ENCODE measurements around the gene ZC3H10. TPM values are rescaled to one million over a fixed set of nuclear protein-coding genes. Genes with fewer than 3 reads are reported as not detected.

ZC3H10 gene
- total and polyA plus RNA-seq, 2 of the 4 experiments (the other 2 are of a cell fraction), result 1.5 to 3.6 TPM

DNA sequence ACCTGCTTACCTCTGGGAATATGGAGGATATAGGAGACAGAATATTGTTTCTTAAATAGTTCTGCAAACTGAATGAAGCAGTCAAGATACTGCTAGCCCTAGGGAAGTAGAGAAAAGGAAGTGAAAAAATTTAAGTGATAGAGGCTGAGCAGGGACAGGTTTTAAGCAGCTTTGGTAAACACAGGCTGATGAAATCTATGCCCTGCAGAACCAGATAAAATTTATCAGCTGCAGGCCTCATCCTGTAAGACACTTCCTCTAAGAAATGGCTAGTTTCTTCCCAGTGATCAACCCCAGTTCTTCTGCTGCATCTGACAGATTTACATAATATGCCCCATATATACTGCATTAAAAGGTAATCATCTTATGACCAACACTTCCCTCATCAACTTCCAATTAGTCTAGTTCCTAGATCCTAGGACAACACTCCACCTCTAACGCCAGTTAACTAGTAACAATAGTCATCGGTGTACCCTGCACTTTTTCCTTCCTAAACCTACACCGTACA, 8.7 kb downstream of the ZC3H10 start:
- peaks cover 15% of the 10 kb centered on the region for H3K36me3 ChIP-seq (ENCODE audit: control insufficient read depth, insufficient read depth, low read length)
- H2BK15ac ChIP-seq (ENCODE audit: low read depth, low read length), result peak overlapping the region; percentile 31; the same call in 1 of the 3 replicates
- CTCF ChIA-PET, result interaction anchor here (0.7 to 1.3 kb wide), 4 partner anchors 9 to 62 kb away, joined by 3 to 4 read pairs (median 4); partner anchors contain the start of genes PA2G4, SMARCC2 and ZC3H10
- H2BK20ac ChIP-seq (ENCODE audit: low read depth, low read length), result no peak overlapping the region
- no peak overlapping the region for H2AFZ ChIP-seq (replicated peaks; ENCODE audit: low read length, poor library complexity)
- POLR2A ChIA-PET (ENCODE audit: unreplicated experiment), result interaction anchor here (1.9 kb wide), 1 partner anchor 9 kb away, joined by 5 read pairs; the partner anchor contains the start of gene ZC3H10
- ATAC-seq (ENCODE audit: low read depth), result no peak
- intact Hi-C loops (cut with micrococcal nuclease) (loop anchor here (2.0 kb wide), 2 partner anchors 32 to 62 kb away; partner anchors contain the start of genes MYL6 and SMARCC2), in situ Hi-C loops (cut with MboI; ENCODE audit: low sequenced_read_pairs) (loop anchor here (5.0 kb wide), 1 partner anchor 61 kb away; the partner anchor contains the start of gene SMARCC2), dilution Hi-C loops (cut with HindIII; ENCODE audit: low sequenced_read_pairs, unreplicated experiment) (no loop called here)
- DNase-seq, result no peak
- TF ChIP-seq MXI1 (IDR thresholded peaks at IDR 0.05; ENCODE audit: borderline replicate concordance, low read depth, low read length) (no peak), MAFK (IDR thresholded peaks at IDR 0.05; ENCODE audit: low read depth, low read length) (no peak), RAD21 (IDR thresholded peaks at IDR 0.05; ENCODE audit: low read length) (no peak), RCOR1 (IDR thresholded peaks at IDR 0.05; ENCODE audit: insufficient replicate concordance, low read length) (no peak), NFE2L2 (IDR thresholded peaks at IDR 0.05; ENCODE audit: low read depth, low read length) (no peak), RFX5 (IDR thresholded peaks at IDR 0.05; ENCODE audit: low read depth, low read length) (no peak), FOS (IDR thresholded peaks at IDR 0.05; ENCODE audit: low read depth, low read length) (no peak), MAZ (IDR thresholded peaks at IDR 0.05; ENCODE audit: borderline replicate concordance, low read depth, low read length) (no peak), SMC3 (IDR thresholded peaks at IDR 0.05; ENCODE audit: low read depth, low read length) (no peak), BHLHE40 (IDR thresholded peaks at IDR 0.05; ENCODE audit: low read depth, low read length) (no peak), CEBPB (IDR thresholded peaks at IDR 0.05; ENCODE audit: low read depth, low read length) (no peak)
- TF ChIP-seq, protein P1, sequence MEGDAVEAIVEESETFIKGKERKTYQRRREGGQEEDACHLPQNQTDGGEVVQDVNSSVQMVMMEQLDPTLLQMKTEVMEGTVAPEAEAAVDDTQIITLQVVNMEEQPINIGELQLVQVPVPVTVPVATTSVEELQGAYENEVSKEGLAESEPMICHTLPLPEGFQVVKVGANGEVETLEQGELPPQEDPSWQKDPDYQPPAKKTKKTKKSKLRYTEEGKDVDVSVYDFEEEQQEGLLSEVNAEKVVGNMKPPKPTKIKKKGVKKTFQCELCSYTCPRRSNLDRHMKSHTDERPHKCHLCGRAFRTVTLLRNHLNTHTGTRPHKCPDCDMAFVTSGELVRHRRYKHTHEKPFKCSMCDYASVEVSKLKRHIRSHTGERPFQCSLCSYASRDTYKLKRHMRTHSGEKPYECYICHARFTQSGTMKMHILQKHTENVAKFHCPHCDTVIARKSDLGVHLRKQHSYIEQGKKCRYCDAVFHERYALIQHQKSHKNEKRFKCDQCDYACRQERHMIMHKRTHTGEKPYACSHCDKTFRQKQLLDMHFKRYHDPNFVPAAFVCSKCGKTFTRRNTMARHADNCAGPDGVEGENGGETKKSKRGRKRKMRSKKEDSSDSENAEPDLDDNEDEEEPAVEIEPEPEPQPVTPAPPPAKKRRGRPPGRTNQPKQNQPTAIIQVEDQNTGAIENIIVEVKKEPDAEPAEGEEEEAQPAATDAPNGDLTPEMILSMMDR (conservative IDR thresholded peaks at IDR 0.05; ENCODE audit: low read depth, low read length), result no peak
- TF ChIP-seq, protein P2, sequence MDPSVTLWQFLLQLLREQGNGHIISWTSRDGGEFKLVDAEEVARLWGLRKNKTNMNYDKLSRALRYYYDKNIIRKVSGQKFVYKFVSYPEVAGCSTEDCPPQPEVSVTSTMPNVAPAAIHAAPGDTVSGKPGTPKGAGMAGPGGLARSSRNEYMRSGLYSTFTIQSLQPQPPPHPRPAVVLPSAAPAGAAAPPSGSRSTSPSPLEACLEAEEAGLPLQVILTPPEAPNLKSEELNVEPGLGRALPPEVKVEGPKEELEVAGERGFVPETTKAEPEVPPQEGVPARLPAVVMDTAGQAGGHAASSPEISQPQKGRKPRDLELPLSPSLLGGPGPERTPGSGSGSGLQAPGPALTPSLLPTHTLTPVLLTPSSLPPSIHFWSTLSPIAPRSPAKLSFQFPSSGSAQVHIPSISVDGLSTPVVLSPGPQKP (IDR thresholded peaks at IDR 0.05; ENCODE audit: borderline replicate concordance, low read depth, low read length), result no peak
- peak overlapping the region; percentile 75 for H3K4me2 ChIP-seq (ENCODE audit: low read depth, low read length)
- 0 out of 2 replicates have a peak overlapping the region, but pooled peaks have one; percentile 20 for H3K27ac ChIP-seq (ENCODE audit: insufficient read depth, low read length)
- H3K27me3 ChIP-seq (ENCODE audit: control insufficient read depth, insufficient read depth, low read length), result no peaks in the 10 kb centered on the region
- no peaks in the 10 kb centered on the region for H3K9me3 ChIP-seq (ENCODE audit: control insufficient read depth, insufficient read depth, low read length)
- H3K9ac ChIP-seq (ENCODE audit: low read depth, low read length), result peak overlapping the region; percentile 28; the same call in 1 of the 2 replicates
- peak overlapping the region; percentile 52; the same call in 1 of the 2 replicates for H4K91ac ChIP-seq (ENCODE audit: insufficient read depth, low read depth, low read length)
- H3K9me1 ChIP-seq (ENCODE audit: insufficient read depth, low read length), result no peaks in the 10 kb centered on the region
- H3K23ac ChIP-seq (ENCODE audit: low read depth, low read length), result peak overlapping the region; percentile 60; the same call in 1 of the 2 replicates
- H4K5ac ChIP-seq (ENCODE audit: low read depth, low read length), result peak overlapping the region; percentile 39; the same call in 1 of the 2 replicates
- H2AK5ac ChIP-seq (ENCODE audit: low read depth, low read length), result peak overlapping the region; percentile 97; the same call in 1 of the 2 replicates
- H2BK120ac ChIP-seq (ENCODE audit: low read depth, low read length), result 0 out of 2 replicates have a peak overlapping the region, but pooled peaks have one; percentile 37
- no peak overlapping the region for H3K56ac ChIP-seq (ENCODE audit: extremely low read depth, insufficient read depth, low read length)
- H2AK9ac ChIP-seq (replicated peaks; ENCODE audit: low read depth, low read length, poor library complexity), result peak overlapping the region; percentile 86
- peak overlapping the region; percentile 40; the same call in 1 of the 2 replicates for H3K14ac ChIP-seq (replicated peaks; ENCODE audit: low read depth, low read length)
- no TSS peak for BruUV-seq (replicated peaks)
- no peak overlapping the region for H3K4me3 ChIP-seq (ENCODE audit: insufficient read depth, low read depth, low read length)
- H3K4me1 ChIP-seq (ENCODE audit: control insufficient read depth, insufficient read depth, low read length), result peaks cover 6% of the 10 kb centered on the region; the same call in 1 of the 2 replicates
- H3K4ac ChIP-seq (ENCODE audit: low read depth, low read length), result peak overlapping the region; percentile 71
- no peak overlapping the region for H3K18ac ChIP-seq (ENCODE audit: low read depth, low read length)
- H2BK5ac ChIP-seq (ENCODE audit: low read depth, low read length, poor library complexity, severe bottlenecking), result peak overlapping the region; percentile 39
- no peaks in the 10 kb centered on the region for H4K20me1 ChIP-seq (ENCODE audit: insufficient read depth, low read length)
- peak overlapping the region; percentile 8 to 72; a peak in 2 of 4 replicates for H4K8ac ChIP-seq (ENCODE audit: low read depth in 2 of 2, low read length in 2 of 2)
- WGBS, 2 experiments (ENCODE audit: extremely low coverage in 2 of 2, insufficient read length in 1 of 2), result 75% methylated on average over 2 of the region's 3 CpGs; no CpG with 5 or more reads in 1 of the 2 experiments
- H3K79me1 ChIP-seq (ENCODE audit: low read depth in 1 of 2, low read length in 2 of 2), result peaks cover 40 to 73% of the 10 kb centered on the region in 2 experiments

Measured in IMR-90 (cell line).